ENCODE results near the gene CEL.
"Not testable (repeated sequence)": the region's sequence is repeated elsewhere in the genome, so short reads cannot be mapped to it uniquely, and the experiment has no call there.

The CEL gene

GRCh38 chr9:133048595-133048994 is 13.2 kb upstream of the CEL start:
- peak; percentile 13 for DNase-seq

- DNase-seq, result no peak
Observed at GRCh38 chr9:133049043-133049442, 12.7 kb upstream of the CEL start.

GRCh38 chr9:133050142-133050541 is 11.6 kb upstream of the CEL start:
- DNase-seq, result no peak

DNA sequence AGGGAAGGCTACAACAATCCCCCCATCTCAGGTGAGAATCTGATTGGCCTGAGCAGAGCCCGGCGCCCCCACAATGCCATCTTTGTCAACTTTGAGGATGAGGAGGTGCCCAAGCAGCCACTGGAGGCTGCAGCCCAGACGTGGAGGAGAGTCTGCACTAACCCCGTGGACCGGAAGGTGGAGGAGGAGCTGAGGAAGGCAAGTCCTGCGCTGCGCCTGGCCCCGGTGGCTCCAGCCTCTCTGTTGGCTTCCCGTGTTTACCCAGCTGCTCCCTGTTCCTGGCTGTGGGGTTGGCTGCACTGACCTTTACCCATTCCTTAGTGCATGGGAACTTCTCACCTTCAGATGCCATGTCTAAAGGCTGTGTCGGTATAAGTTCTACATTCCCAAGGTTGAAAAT is 11.0 kb upstream of the CEL start:
- no peak for DNase-seq

GRCh38 chr9:133051281-133051900 is 10.4 kb upstream of the CEL start:
- no peak for DNase-seq

- DNase-seq, result no peak
Observed at GRCh38 chr9:133051966-133052539, 9.7 kb upstream of the CEL start.

- DNase-seq, result no peak
Observed at GRCh38 chr9:133054194-133054890, 7.4 kb upstream of the CEL start.

GRCh38 chr9:133054966-133055365 is 6.8 kb upstream of the CEL start:
- no peak for DNase-seq

- DNase-seq, result no peak
Observed at GRCh38 chr9:133055788-133056420, 5.9 kb upstream of the CEL start.

DNA sequence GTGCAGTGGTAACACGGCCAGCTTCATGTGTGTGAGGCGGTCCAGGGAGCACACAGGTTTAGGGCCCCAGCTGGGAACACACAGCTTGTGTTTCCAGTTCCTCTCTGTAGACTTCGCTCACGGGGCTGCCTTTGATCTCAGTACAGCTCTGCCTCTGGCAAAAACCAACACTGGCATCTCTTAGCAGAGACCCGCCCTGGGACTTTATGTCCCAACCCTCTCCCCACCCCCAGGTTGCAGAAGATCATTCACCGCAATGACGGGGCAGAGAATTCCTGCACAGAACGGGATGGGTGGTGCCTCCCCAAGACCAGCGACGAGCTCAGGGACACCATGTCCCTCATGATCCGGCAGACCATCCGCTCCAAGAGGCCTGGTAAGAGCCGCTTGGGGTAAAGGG is 5.2 kb upstream of the CEL start:
- DNase-seq, result no peak

DNA sequence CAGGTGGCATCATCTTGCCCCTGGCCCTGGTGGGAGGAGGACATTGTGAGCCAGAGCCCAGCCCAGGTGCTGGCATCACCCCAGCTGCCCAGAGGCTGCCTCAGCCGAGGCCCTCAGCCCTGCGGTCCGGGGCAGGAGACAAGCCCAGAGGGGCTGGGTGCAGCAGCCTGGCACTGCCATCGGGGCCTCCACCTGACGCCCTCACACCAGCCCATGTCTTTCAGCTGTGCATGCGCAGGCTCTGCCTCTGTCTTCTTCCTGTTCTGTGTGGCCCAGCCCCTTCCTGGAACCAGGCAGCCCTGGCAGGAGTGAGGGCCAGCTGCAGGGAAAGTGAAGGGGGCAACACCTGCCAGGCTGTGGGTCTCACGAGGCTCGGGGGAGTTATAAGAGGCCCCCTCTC is 4.8 kb upstream of the CEL start:
- DNase-seq, result no peak

DNA sequence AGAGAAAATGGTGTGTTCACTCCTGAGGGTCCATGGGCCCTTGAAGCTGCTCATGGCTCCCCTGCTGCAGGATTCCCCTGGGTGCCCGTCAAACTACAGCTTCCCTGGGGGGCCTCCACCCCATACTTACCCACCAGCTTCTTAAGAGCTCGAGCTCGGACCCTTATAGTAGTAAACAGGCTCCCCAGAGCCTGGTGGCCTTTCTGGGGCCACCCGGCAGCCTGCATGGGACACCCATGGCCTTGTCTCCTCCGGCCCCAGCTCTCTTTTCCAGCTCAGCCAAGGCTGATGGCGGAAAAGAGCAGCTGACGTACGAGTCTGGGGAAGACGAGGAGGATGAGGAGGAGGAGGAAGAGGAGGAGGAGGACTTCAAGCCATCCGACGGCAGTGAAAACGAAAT is 4.2 kb upstream of the CEL start:
- no peak for DNase-seq

- no peak for DNase-seq
Observed at GRCh38 chr9:133058071-133058470, 3.7 kb upstream of the CEL start.

DNA sequence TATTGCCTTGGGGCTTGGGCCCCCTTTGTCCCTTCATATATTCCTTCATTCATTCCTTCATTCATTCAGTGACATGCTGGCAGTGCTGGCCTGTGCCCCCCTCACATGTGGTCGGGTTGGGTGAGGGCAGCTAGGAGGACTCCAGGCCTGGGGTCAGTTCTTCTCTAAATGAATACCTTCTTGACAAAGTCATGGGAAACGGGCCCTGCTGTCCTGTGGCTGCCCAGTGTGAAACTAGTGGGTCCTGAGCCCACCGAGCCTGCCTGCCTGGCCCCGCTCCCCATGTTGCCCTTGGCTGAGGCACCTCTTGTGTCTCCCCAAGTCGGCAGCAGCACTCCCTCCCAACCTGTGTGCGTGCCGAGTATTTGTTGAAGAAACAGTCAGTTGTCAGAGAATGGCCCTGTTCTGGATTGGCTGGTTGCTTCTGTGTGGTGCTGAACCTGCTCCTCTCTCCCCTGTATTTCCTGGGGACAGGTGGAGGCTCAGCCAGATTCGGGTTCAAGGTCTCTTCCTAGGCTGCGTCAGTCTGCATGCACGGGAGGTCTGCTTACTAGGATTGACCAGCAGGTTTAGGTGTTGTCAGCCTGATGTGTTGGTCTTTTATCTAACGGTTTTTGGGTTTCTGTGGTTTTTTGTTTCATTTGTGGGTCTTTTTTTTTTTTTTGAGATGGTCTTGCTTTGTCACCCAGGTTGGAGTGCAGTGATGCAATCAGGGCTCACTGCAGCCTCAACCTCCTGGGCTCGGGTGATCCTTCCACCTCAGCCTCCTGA is 3.0 kb upstream of the CEL start:
- peak; percentile 18 for DNase-seq

DNA sequence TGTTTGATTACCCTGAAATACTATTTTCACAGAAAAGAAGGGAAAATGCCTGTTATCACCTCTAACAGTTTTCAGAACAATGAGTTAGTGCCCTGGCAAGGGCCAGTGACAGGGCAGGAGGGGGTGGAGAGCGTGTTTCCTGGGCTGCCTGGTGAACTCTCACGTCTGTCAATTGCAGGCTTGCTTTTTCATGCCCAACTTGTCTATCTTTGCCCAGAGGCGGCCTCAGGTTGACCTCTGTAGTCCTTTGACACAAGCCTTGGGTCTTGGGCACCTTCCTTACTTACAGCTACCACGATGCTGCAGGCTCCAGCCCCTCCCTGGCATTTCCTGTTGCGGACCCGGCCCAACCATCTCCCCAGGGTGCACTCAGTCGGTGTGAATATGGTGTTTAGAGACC is 2.2 kb upstream of the CEL start:
- no peak for DNase-seq

- no peak for DNase-seq
Observed at GRCh38 chr9:133060417-133060841, 1.4 kb upstream of the CEL start.

- DNase-seq, result not testable (repeated sequence)
Observed at GRCh38 chr9:133061019-133061763, 590 bp upstream of the CEL start.

GRCh38 chr9:133062569-133062968 is 788 bp downstream of the CEL start:
- peak; percentile 16 for DNase-seq

DNA sequence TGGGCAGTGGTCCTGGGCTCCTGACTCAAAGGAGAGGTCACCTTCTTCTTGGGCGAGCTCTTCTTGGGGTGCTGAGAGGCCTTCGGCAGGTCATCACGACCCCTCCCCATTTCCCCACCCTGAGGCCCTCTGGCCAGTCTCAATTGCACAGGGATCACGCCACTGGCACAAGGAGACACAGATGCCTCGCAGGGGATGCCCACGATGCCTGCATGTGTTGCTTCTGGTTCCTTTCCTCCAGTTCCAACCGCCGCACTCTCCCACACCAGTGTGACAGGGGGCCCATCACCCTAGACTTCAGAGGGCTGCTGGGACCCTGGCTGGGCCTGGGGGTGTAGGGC is 1.3 kb downstream of the CEL start:
- DNase-seq, result no peak

- DNase-seq, result no peak
Observed at GRCh38 chr9:133063500-133064231, 1.9 kb downstream of the CEL start.

DNA sequence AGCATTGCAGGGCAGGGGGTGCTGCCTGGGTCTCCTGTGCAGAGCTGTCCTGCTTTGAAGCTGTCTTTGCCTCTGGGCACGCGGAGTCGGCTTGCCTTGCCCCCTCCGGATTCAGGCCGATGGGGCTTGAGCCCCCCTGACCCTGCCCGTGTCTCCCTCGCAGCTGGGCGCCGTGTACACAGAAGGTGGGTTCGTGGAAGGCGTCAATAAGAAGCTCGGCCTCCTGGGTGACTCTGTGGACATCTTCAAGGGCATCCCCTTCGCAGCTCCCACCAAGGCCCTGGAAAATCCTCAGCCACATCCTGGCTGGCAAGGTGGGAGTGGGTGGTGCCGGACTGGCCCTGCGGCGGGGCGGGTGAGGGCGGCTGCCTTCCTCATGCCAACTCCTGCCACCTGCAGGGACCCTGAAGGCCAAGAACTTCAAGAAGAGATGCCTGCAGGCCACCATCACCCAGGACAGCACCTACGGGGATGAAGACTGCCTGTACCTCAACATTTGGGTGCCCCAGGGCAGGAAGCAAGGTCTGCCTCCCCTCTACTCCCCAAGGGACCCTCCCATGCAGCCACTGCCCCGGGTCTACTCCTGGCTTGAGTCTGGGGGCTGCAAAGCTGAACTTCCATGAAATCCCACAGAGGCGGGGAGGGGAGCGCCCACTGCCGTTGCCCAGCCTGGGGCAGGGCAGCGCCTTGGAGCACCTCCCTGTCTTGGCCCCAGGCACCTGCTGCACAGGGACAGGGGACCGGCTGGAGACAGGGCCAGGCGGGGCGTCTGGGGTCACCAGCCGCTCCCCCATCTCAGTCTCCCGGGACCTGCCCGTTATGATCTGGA is 2.7 kb downstream of the CEL start:
- DNase-seq, result no peak

Data from MV-4-11 (cell line).